Measurements from ENCODE around the gene E2F2.
A peak's percentile ranks its signal among the peaks of the same experiment; 100 is the strongest.
"Not testable (repeated sequence)": the region's sequence is repeated elsewhere in the genome, so short reads cannot be mapped to it uniquely, and the experiment has no call there.

Gene E2F2

GRCh38 chr1:23545851-23546250 lies 14.8 kb upstream of the E2F2 start:
- DNase-seq, result no peak

GRCh38 chr1:23544444-23545389 lies 13.7 kb upstream of the E2F2 start:
- DNase-seq, result peak; percentile 75 to 91 (median 85)

- DNase-seq, result no peak
Measured at GRCh38 chr1:23543707-23544443, 12.8 kb upstream of the E2F2 start.

GRCh38 chr1:23542940-23543339 lies 11.9 kb upstream of the E2F2 start:
- not testable (repeated sequence) for DNase-seq

GRCh38 chr1:23539698-23540266 lies 8.7 kb upstream of the E2F2 start:
- DNase-seq, result peak; percentile 91 to 96 (median 93)

GRCh38 chr1:23537296-23537973 lies 6.4 kb upstream of the E2F2 start:
- DNase-seq, result no peak

- no peak for DNase-seq
Measured at GRCh38 chr1:23533246-23534023, 2.4 kb upstream of the E2F2 start.

- no peak for DNase-seq
Measured at GRCh38 chr1:23531562-23532094, 595 bp upstream of the E2F2 start.

- DNase-seq, result peak; percentile 42 to 89 (median 86)
Measured at GRCh38 chr1:23530087-23530746, 816 bp downstream of the E2F2 start.

- peak; percentile 32 to 51 (median 40) for DNase-seq
Measured at GRCh38 chr1:23529146-23530086, 1.6 kb downstream of the E2F2 start.

- DNase-seq, result peak; percentile 46 to 86 (median 75)
Measured at GRCh38 chr1:23528250-23528978, 2.6 kb downstream of the E2F2 start.

GRCh38 chr1:23527900-23528249 lies 3.2 kb downstream of the E2F2 start:
- DNase-seq, result no peak

GRCh38 chr1:23527366-23527765 lies 3.7 kb downstream of the E2F2 start:
- no peak for DNase-seq

- DNase-seq, result no peak
Measured at GRCh38 chr1:23526329-23527041, 4.5 kb downstream of the E2F2 start.

GRCh38 chr1:23525558-23526250 lies 5.3 kb downstream of the E2F2 start:
- DNase-seq, result peak in 2 of 3 experiments; percentile 26 to 40

GRCh38 chr1:23524716-23525401 lies 6.2 kb downstream of the E2F2 start:
- DNase-seq, result peak; percentile 85 to 94 (median 93)

- DNase-seq, result no peak
Measured at GRCh38 chr1:23524163-23524562, 6.9 kb downstream of the E2F2 start.
